Measurements from ENCODE around the gene DCAF6.

DCAF6 gene

GRCh38 chr1:168004531-168004930 is 68.0 kb downstream of the DCAF6 start:
- H3K9me3 ChIP-seq (ENCODE audit: control insufficient read depth, low read length) = no peaks in the 10 kb centered on the region
- no peak overlapping the region for H3K4me3 ChIP-seq (ENCODE audit: low read length)
- peaks cover 4% of the 10 kb centered on the region for H3K4me1 ChIP-seq (ENCODE audit: control insufficient read depth, insufficient read depth, low read length)
- H3K27me3 ChIP-seq (ENCODE audit: control insufficient read depth, insufficient read depth, low read length) = no peaks in the 10 kb centered on the region
- no peaks in the 10 kb centered on the region for H3K36me3 ChIP-seq (ENCODE audit: control insufficient read depth, insufficient read depth, low read length)
- no peak overlapping the region for H3K9ac ChIP-seq (ENCODE audit: low read length)

GRCh38 chr1:168005529-168005928 is 69.0 kb downstream of the DCAF6 start:
- H3K4me1 ChIP-seq (ENCODE audit: control insufficient read depth, insufficient read depth, low read length) = peaks cover 4% of the 10 kb centered on the region
- no peak overlapping the region for H3K9ac ChIP-seq (ENCODE audit: low read length)
- H3K27me3 ChIP-seq (ENCODE audit: control insufficient read depth, insufficient read depth, low read length) = no peaks in the 10 kb centered on the region
- no peaks in the 10 kb centered on the region for H3K36me3 ChIP-seq (ENCODE audit: control insufficient read depth, insufficient read depth, low read length)
- H3K9me3 ChIP-seq (ENCODE audit: control insufficient read depth, low read length) = no peaks in the 10 kb centered on the region
- H3K4me3 ChIP-seq (ENCODE audit: low read length) = no peak overlapping the region

DNA sequence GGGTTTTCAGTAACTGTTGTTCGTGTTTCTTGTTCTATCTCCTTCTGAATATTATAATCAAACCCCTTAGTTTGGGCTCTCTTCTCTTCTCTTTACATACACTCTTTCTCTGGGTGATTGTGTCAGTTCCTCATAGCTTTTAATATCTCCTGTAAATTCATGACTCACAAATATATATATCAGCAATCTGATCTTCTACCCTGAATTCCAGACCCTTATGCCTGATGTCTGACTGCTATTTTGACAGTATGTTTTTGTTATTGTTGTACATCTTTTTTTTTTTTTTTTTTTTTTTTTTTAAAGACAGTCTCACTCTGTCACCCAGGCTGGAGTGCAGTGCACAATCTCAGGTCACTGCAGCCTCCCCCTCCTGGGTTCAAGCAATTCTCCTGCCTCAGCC is 71.2 kb downstream of the DCAF6 start:
- H3K4me1 ChIP-seq (ENCODE audit: control insufficient read depth, insufficient read depth, low read length) = peaks cover 4% of the 10 kb centered on the region
- no peak overlapping the region for H3K4me3 ChIP-seq (ENCODE audit: low read length)
- no peaks in the 10 kb centered on the region for H3K36me3 ChIP-seq (ENCODE audit: control insufficient read depth, insufficient read depth, low read length)
- H3K9me3 ChIP-seq (ENCODE audit: control insufficient read depth, low read length) = no peaks in the 10 kb centered on the region
- H3K27me3 ChIP-seq (ENCODE audit: control insufficient read depth, insufficient read depth, low read length) = no peaks in the 10 kb centered on the region
- H3K9ac ChIP-seq (ENCODE audit: low read length) = no peak overlapping the region

- H3K36me3 ChIP-seq (ENCODE audit: control insufficient read depth, insufficient read depth, low read length) = no peaks in the 10 kb centered on the region
- no peak overlapping the region for H3K4me3 ChIP-seq (ENCODE audit: low read length)
- H3K4me1 ChIP-seq (ENCODE audit: control insufficient read depth, insufficient read depth, low read length) = peaks cover 4% of the 10 kb centered on the region
- H3K9me3 ChIP-seq (ENCODE audit: control insufficient read depth, low read length) = no peaks in the 10 kb centered on the region
- H3K9ac ChIP-seq (ENCODE audit: low read length) = no peak overlapping the region
- H3K27me3 ChIP-seq (ENCODE audit: control insufficient read depth, insufficient read depth, low read length) = no peaks in the 10 kb centered on the region
Measured at GRCh38 chr1:168008595-168008994, 72.1 kb downstream of the DCAF6 start.

DNA sequence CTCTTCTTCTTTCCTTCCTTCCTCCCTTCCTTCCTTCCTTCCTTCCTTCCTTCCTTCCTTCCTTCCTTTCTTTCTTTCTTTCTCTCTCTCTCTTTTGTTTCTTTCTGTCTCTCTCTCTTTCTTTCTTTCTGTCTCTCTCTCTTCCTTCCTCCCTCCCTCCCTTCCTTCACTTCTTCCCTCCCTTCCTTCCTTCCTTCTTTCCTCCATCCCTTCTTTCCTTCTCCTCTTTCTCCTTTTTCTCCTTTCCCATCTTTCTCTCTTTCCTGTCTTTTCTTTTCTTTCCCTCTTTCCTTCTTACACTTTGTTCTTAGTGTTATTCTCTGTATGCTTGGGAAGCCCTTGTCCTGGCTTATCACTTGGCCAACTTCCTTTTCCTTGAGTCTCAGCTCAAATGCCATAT is 72.8 kb downstream of the DCAF6 start:
- Histone ChIP-seq H3K27me3 (ENCODE audit: control insufficient read depth, insufficient read depth, low read length) (no peaks in the 10 kb centered on the region), H3K4me3 (ENCODE audit: low read length) (no peak overlapping the region), H3K9ac (ENCODE audit: low read length) (no peak overlapping the region), H3K4me1 (ENCODE audit: control insufficient read depth, insufficient read depth, low read length) (peaks cover 4% of the 10 kb centered on the region), H3K36me3 (ENCODE audit: control insufficient read depth, insufficient read depth, low read length) (no peaks in the 10 kb centered on the region), H3K9me3 (ENCODE audit: control insufficient read depth, low read length) (no peaks in the 10 kb centered on the region)

GRCh38 chr1:168019407-168019806 is 82.9 kb downstream of the DCAF6 start:
- Histone ChIP-seq H3K36me3 (ENCODE audit: control insufficient read depth, insufficient read depth, low read length) (no peaks in the 10 kb centered on the region), H3K27me3 (ENCODE audit: control insufficient read depth, insufficient read depth, low read length) (no peaks in the 10 kb centered on the region)

DNA sequence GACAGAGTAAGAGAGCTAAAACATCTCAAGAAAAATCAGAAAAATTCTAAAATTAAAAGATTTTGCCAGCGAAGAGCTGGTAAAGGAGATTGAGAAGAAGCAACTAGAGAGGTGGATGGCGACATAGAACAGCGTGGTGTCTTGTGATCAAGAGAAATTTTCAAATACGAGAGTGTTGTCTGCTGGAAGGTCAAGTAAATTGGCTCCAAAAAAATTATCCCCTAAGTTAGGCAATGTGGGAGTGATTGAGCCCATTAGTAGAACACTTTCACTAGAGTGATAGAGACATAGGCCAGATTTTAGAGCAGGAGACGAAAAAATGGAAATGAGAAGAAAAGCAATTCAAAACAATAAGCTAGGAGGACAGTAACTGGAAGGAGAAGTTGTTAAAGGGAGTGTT is 94.7 kb downstream of the DCAF6 start:
- H3K9me3 ChIP-seq (ENCODE audit: control insufficient read depth, low read length) = no peaks in the 10 kb centered on the region
- H3K4me1 ChIP-seq (ENCODE audit: control insufficient read depth, insufficient read depth, low read length) = no peaks in the 10 kb centered on the region
- H3K9ac ChIP-seq (ENCODE audit: low read length) = no peak overlapping the region
- H3K36me3 ChIP-seq (ENCODE audit: control insufficient read depth, insufficient read depth, low read length) = no peaks in the 10 kb centered on the region
- no peak overlapping the region for H3K4me3 ChIP-seq (ENCODE audit: low read length)
- H3K27me3 ChIP-seq (ENCODE audit: control insufficient read depth, insufficient read depth, low read length) = no peaks in the 10 kb centered on the region

More at GRCh38 chr1:168019407-168019806, 82.9 kb downstream of the DCAF6 start:
- Histone ChIP-seq H3K4me1 (ENCODE audit: control insufficient read depth, insufficient read depth, low read length) (no peaks in the 10 kb centered on the region), H3K9me3 (ENCODE audit: control insufficient read depth, low read length) (no peaks in the 10 kb centered on the region), H3K4me3 (ENCODE audit: low read length) (no peak overlapping the region), H3K9ac (ENCODE audit: low read length) (no peak overlapping the region)

GRCh38 chr1:168031627-168032026 is 95.1 kb downstream of the DCAF6 start:
- Histone ChIP-seq H3K9me3 (ENCODE audit: control insufficient read depth, low read length) (no peaks in the 10 kb centered on the region), H3K9ac (ENCODE audit: low read length) (no peak overlapping the region), H3K27me3 (ENCODE audit: control insufficient read depth, insufficient read depth, low read length) (no peaks in the 10 kb centered on the region), H3K4me3 (ENCODE audit: low read length) (no peak overlapping the region), H3K4me1 (ENCODE audit: control insufficient read depth, insufficient read depth, low read length) (no peaks in the 10 kb centered on the region), H3K36me3 (ENCODE audit: control insufficient read depth, insufficient read depth, low read length) (no peaks in the 10 kb centered on the region)

DNA sequence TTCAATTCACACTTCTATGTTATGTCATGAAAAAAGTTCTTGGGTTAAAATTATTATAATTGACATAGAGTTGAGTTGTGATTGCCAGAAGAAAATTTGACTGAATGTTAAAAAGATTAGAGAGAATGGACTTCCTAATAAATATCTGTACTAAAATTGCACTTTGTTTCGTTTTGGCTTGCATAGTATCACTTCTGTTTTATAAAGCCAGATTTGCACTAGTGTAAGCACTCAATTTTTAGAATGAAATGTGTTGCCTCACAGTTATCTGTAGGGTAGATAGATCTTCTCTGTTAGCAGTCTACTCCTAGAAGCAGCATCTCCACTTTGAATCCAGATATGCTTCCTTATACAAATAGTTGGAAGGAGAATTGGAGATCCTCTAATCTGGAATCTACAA is 95.5 kb downstream of the DCAF6 start:
- no peaks in the 10 kb centered on the region for H3K9me3 ChIP-seq (ENCODE audit: control insufficient read depth, low read length)
- no peaks in the 10 kb centered on the region for H3K4me1 ChIP-seq (ENCODE audit: control insufficient read depth, insufficient read depth, low read length)
- no peak overlapping the region for H3K4me3 ChIP-seq (ENCODE audit: low read length)
- no peaks in the 10 kb centered on the region for H3K36me3 ChIP-seq (ENCODE audit: control insufficient read depth, insufficient read depth, low read length)
- H3K27me3 ChIP-seq (ENCODE audit: control insufficient read depth, insufficient read depth, low read length) = no peaks in the 10 kb centered on the region
- no peak overlapping the region for H3K9ac ChIP-seq (ENCODE audit: low read length)

DNA sequence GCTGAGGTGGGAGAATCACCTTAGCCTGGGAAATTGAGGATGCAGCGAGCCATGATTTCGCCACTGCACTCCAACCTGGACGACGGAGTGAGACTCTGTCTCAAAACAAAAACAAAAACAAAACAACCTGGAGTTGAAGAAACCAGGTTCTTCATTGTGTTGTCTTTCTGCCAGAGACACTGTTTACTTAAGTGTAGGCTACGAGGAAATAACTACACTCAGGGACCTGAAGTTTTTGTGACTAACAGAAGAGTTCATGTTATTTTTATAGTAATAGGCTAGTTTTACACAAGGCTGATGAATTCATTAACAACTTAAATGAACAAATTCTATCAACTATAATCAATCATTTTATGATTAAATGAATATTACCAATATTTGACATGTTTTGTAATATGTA is 98.9 kb downstream of the DCAF6 start:
- Histone ChIP-seq H3K27me3 (ENCODE audit: control insufficient read depth, insufficient read depth, low read length) (no peaks in the 10 kb centered on the region), H3K4me3 (ENCODE audit: low read length) (no peak overlapping the region), H3K9ac (ENCODE audit: low read length) (no peak overlapping the region), H3K9me3 (ENCODE audit: control insufficient read depth, low read length) (no peaks in the 10 kb centered on the region), H3K36me3 (ENCODE audit: control insufficient read depth, insufficient read depth, low read length) (no peaks in the 10 kb centered on the region), H3K4me1 (ENCODE audit: control insufficient read depth, insufficient read depth, low read length) (no peaks in the 10 kb centered on the region)

DNA sequence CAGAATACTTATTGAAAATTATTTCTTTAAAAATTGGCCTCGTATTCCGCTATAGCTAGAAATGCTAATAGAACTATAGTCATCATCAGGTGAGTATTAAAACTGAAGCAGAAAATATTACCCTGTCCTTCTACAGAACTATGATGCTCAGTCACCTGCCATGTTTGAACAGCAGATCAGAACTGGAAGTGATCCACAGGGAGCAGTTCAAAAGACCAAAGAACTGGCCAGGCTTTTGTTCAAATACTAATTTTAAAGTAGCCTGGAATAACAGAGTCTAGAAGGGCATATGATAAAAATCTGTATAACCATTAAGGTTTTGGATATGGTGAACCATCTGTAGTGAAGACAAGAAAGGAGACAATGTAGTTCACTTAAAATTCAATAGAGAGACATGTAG is 105.9 kb downstream of the DCAF6 start:
- Histone ChIP-seq H3K36me3 (ENCODE audit: control insufficient read depth, insufficient read depth, low read length) (no peaks in the 10 kb centered on the region), H3K4me1 (ENCODE audit: control insufficient read depth, insufficient read depth, low read length) (no peaks in the 10 kb centered on the region), H3K9me3 (ENCODE audit: control insufficient read depth, low read length) (no peaks in the 10 kb centered on the region), H3K4me3 (ENCODE audit: low read length) (no peak overlapping the region), H3K9ac (ENCODE audit: low read length) (no peak overlapping the region), H3K27me3 (ENCODE audit: control insufficient read depth, insufficient read depth, low read length) (no peaks in the 10 kb centered on the region)

DNA sequence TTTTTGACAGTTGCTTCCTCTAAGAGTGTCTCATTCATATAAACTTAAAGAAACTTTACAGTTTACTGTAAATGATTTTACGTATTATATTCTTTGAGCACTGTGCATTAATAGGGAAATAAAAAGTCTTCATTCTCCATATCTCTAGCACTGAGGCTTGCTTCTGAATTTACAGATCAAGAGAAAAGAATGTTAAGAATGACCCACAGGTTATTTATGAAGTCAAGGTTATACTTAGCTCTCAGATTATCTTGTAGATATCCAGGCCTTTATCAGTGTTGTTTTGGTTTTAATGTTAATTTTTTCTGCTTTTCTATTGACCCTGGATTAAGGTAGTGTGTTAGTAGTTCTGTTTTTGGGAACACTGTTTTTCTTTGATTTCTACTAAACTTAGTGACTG is 108.8 kb downstream of the DCAF6 start:
- H3K9ac ChIP-seq (ENCODE audit: low read length) = no peak overlapping the region
- H3K4me1 ChIP-seq (ENCODE audit: control insufficient read depth, insufficient read depth, low read length) = no peaks in the 10 kb centered on the region
- no peaks in the 10 kb centered on the region for H3K9me3 ChIP-seq (ENCODE audit: control insufficient read depth, low read length)
- H3K36me3 ChIP-seq (ENCODE audit: control insufficient read depth, insufficient read depth, low read length) = no peaks in the 10 kb centered on the region
- H3K4me3 ChIP-seq (ENCODE audit: low read length) = no peak overlapping the region
- no peaks in the 10 kb centered on the region for H3K27me3 ChIP-seq (ENCODE audit: control insufficient read depth, insufficient read depth, low read length)

- no peaks in the 10 kb centered on the region for H3K9me3 ChIP-seq (ENCODE audit: control insufficient read depth, low read length)
- no peak overlapping the region for H3K9ac ChIP-seq (ENCODE audit: low read length)
- H3K36me3 ChIP-seq (ENCODE audit: control insufficient read depth, insufficient read depth, low read length) = no peaks in the 10 kb centered on the region
- no peaks in the 10 kb centered on the region for H3K27me3 ChIP-seq (ENCODE audit: control insufficient read depth, insufficient read depth, low read length)
- no peak overlapping the region for H3K4me3 ChIP-seq (ENCODE audit: low read length)
- H3K4me1 ChIP-seq (ENCODE audit: control insufficient read depth, insufficient read depth, low read length) = no peaks in the 10 kb centered on the region
Measured at GRCh38 chr1:168050307-168050706, 113.8 kb downstream of the DCAF6 start.
